GM20000 (cell line): ENCODE data around the gene SCARB1.

Source experiments
- DNase-seq: peaks from one replicate; pipeline ENCODE4 v3.0.0; 2012; ENCODE audit warnings: low spot score
- CTCF ChIP-seq: IDR thresholded peaks from 2 replicates; pipeline ENCODE4 v1.5.1; 2012; ENCODE audit warnings: mild to moderate bottlenecking, control low read depth; ENCODE audit errors: extremely low read depth, missing control alignments

The SCARB1 gene

GRCh38 chr12:124753228-124753591, 110.5 kb downstream of the SCARB1 start:
- no peak for TF ChIP-seq CTCF
- DNase-seq, result no peak

GRCh38 chr12:124752437-124753227, 111.0 kb downstream of the SCARB1 start:
- TF ChIP-seq CTCF, result no peak
- DNase-seq, result no peak

GRCh38 chr12:124751654-124752355, 111.9 kb downstream of the SCARB1 start:
- no peak for DNase-seq
- TF ChIP-seq CTCF, result no peak

- no peak for TF ChIP-seq CTCF
- no peak for DNase-seq
These were observed 112.7 kb downstream of the SCARB1 start for GRCh38 chr12:124750787-124751471.

GRCh38 chr12:124750149-124750656, 113.5 kb downstream of the SCARB1 start:
- no peak for TF ChIP-seq CTCF
- DNase-seq, result no peak

GRCh38 chr12:124749725-124750124, 113.9 kb downstream of the SCARB1 start:
- no peak for TF ChIP-seq CTCF
- DNase-seq, result no peak
